Cardiac ventricle fibroblast (primary cell): ENCODE results near the gene PCSK6. TPM values are rescaled to one million over a fixed set of nuclear protein-coding genes. Genes with fewer than 3 reads are reported as not detected.

Source experiments
- total RNA-seq: library from RNA; depleted of rRNA; stranded (reverse); fragments of >200 nt; gene quantifications from 2 replicates; pipeline ENCODE4 v1.2.3, GENCODE V29; 2015

PCSK6 gene
- total RNA-seq, result 0.73 and 2.9 TPM in 2 replicates

GRCh38 chr15:101489599-101490407 is at the start of gene PCSK6:
PCSK6 (minus strand) TSS chr15:101489707; CDS start chr15:101489670, 37 bp downstream.

GRCh38 chr15:101294731-101295606 is 194.5 kb downstream of the PCSK6 start, which contains the start of gene SNRPA1:
SNRPA1 (minus strand) TSS chr15:101295248; CDS start chr15:101295178, 70 bp downstream.

DNA sequence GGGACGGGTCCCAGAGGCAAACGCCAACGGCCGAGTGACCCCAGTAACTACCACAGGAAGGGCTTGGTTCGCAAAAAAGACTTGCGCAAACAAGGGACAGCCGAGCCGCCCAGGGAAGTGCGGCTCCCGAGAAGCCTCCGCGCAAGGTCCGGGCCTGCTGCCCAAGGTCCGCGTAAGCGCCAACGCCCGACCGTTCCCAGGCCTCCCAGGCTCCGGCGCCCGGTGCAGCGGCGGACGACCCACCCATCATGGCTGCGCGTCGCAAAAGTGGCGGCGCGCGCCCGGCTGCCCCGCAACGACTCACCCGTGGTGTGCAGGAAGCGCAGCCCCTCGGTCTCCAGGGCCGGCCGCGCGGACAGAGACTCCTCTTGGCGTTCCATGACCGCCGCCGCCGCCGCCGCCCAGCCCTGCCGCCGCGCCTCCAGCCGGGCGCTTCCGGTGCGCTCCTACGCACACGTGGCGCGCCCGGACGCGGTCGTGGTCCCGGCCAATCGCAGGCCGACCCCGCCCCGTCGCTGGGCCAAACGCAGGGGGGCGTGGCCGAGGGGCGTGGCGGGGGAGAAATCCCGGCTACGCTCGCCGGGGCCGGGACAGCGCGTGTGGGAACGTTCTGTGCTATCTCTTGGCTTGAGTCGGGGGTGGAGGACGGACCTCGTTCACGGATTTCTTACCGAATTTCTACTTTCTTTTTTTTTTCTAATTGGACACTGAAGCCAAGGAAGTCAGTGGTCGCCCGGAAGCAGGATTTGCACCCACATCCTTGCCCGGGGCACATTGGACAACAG is 212.3 kb downstream of the PCSK6 start, which contains the start of gene SELENOS:
Gene SELENOS, minus strand, starts transcription at position 448 of the 785 bp plus-strand sequence. Its CDS starts 68 bp downstream, at position 380.

Other genes with a start within 250 kb of the PCSK6 start
- gene CHSY1, start 237.7 kb downstream of the PCSK6 start, total RNA-seq, result 40.1 and 46.7 TPM in 2 replicates
- gene SELENOS, start 212.2 kb downstream of the PCSK6 start, total RNA-seq, result 57.1 and 92.3 TPM in 2 replicates
- gene SNRPA1, start 194.5 kb downstream of the PCSK6 start, total RNA-seq, result 21.6 and 27.8 TPM in 2 replicates
- 25.9 and 33.1 TPM in 2 replicates for gene TM2D3, start 162.7 kb upstream of the PCSK6 start, total RNA-seq
- 5.8 and 6.6 TPM in 2 replicates for gene TARS3, start 234.8 kb upstream of the PCSK6 start, total RNA-seq